PC-3 (cell line): Measurements from ENCODE around the gene VPS37C. TPM values are rescaled to one million over a fixed set of nuclear protein-coding genes. Genes with fewer than 3 reads are reported as not detected.

ENCODE experiments used
- ATAC-seq: fragments of 200-7000 bp; cut with Tn5 transposase; 2 replicates; pipeline ENCODE4 v1.9.1; 2020; ENCODE audit warnings: mild to moderate bottlenecking, moderate library complexity
- BruUV-seq: library from RNA; stranded (reverse); fragments of 400-500 nt; replicated peaks from 2 replicates; lab custom pipeline; 2021; lab: Mats Ljungman, UMichigan
- CTCF ChIA-PET: fragments of 300-600 bp; sonication (Branson Sonifier 250); formaldehyde crosslinking; loops from one replicate; lab custom pipeline; 2022; ENCODE audit warnings: antibody characterized with exemption; lab: Charles Lee
- POLR2A ChIA-PET: fragments of 300-600 bp; sonication (Branson Sonifier 250); formaldehyde crosslinking; loops from one replicate; lab custom pipeline; 2022; ENCODE audit warnings: antibody characterized with exemption; ENCODE audit not compliant: unreplicated experiment; lab: Charles Lee
- DNase-seq: peaks from one replicate; pipeline ENCODE4 v3.0.0-alpha.2; 2015
- H2AFZ ChIP-seq: fragments of 300-600 bp; sonication (generic); 2 replicates; pipeline ENCODE4 v1.6.0; 2016; ENCODE audit warnings: antibody characterized with exemption, low read length
- H3F3A ChIP-seq: fragments of 300-600 bp; sonication (generic); one replicate; pipeline ENCODE4 v1.6.0; 2017; ENCODE audit warnings: antibody characterized with exemption, low read length, control low read depth, mild to moderate bottlenecking; ENCODE audit not compliant: unreplicated experiment
- H3K27ac ChIP-seq: fragments of 300-600 bp; sonication (generic); 2 replicates; pipeline ENCODE4 v1.5.1; 2016; ENCODE audit warnings: mild to moderate bottlenecking, low read length
- H3K27me3 ChIP-seq: fragments of 300-600 bp; sonication (generic); 2 replicates; pipeline ENCODE4 v1.6.1; 2016; ENCODE audit warnings: low read length, mixed read lengths
- H3K36me3 ChIP-seq: fragments of 300-600 bp; sonication (generic); 2 replicates; pipeline ENCODE4 v1.6.1; 2016; ENCODE audit warnings: low read depth, mixed run types, low read length, mixed read lengths
- H3K4me1 ChIP-seq: fragments of 300-600 bp; sonication (generic); 2 replicates; pipeline ENCODE4 v1.5.1; 2016; ENCODE audit warnings: low read length; ENCODE audit not compliant: insufficient read depth
- H3K4me2 ChIP-seq: fragments of 300-600 bp; sonication (generic); 2 replicates; pipeline ENCODE4 v1.6.0; 2016; ENCODE audit warnings: low read length
- H3K4me3 ChIP-seq: fragments of 300-600 bp; sonication (generic); 2 replicates; pipeline ENCODE4 v1.5.1; 2016; ENCODE audit warnings: mild to moderate bottlenecking, low read length, mixed read lengths
- H3K79me2 ChIP-seq: fragments of 300-600 bp; sonication (generic); 2 replicates; pipeline ENCODE4 v1.6.1; 2017; ENCODE audit warnings: low read length, mixed read lengths
- H3K9ac ChIP-seq: fragments of 300-600 bp; sonication (generic); 2 replicates; pipeline ENCODE4 v1.6.0; 2016; ENCODE audit warnings: mild to moderate bottlenecking, low read length
- H3K9me2 ChIP-seq: fragments of 300-600 bp; sonication (generic); replicated peaks from 2 replicates; pipeline ENCODE4 v1.6.1; 2016; ENCODE audit warnings: mixed run types, low read length, mixed read lengths
- H3K9me3 ChIP-seq: fragments of 300-600 bp; sonication (generic); 2 replicates; pipeline ENCODE4 v1.6.1; 2016; ENCODE audit warnings: low read length, mixed read lengths
- H4K20me1 ChIP-seq: fragments of 300-600 bp; sonication (generic); 2 replicates; pipeline ENCODE4 v1.6.1; 2016; ENCODE audit warnings: low read length, mixed read lengths
- EZH2 ChIP-seq: fragments of 300-600 bp; sonication (generic); IDR thresholded peaks from one replicate; pipeline ENCODE4 v1.6.1; 2017; ENCODE audit warnings: antibody characterized with exemption, mild to moderate bottlenecking, low read length; ENCODE audit not compliant: unreplicated experiment
- EZH2phosphoT487 ChIP-seq: fragments of 300-600 bp; sonication (generic); IDR thresholded peaks from 2 replicates; pipeline ENCODE4 v1.6.1; 2018; ENCODE audit warnings: mild to moderate bottlenecking, antibody characterized with exemption, low read length, borderline replicate concordance
- intact Hi-C: fragments of 100-400 bp; cut with micrococcal nuclease; formaldehyde crosslinking; loops from 2 replicates; pipeline ENCODE4 v1.9.0; 2023
- total RNA-seq: library from RNA; depleted of rRNA; stranded (reverse); fragments of >200 nt; gene quantifications from 2 replicates; pipeline ENCODE4 v1.2.3, GENCODE V29; 2014
- TF ChIP-seq, protein P1 (sequence below): fragments of 300-600 bp; sonication (generic); conservative IDR thresholded peaks from 2 replicates; pipeline ENCODE4 v1.5.1; 2017; ENCODE audit warnings: antibody characterized with exemption, low read depth, mild to moderate bottlenecking, low read length

VPS37C gene
- total RNA-seq, 1 experiment from 2014 or later, result 28.9 TPM

GRCh38 chr11:61129639-61130523 lies 31.3 kb downstream of the VPS37C start:
- ChIA-PET POLR2A (no interaction called here), CTCF (interaction anchor here (0.8 to 1.0 kb wide), 4 partner anchors 214 to 354 kb away, joined by 3 to 12 read pairs (median 3); partner anchors contain the start of gene TMEM109)
- intact Hi-C loops, result loop anchor here (1.0 to 5.0 kb wide), 7 partner anchors 31 to 353 kb away; partner anchors contain the start of genes TMEM109 and VPS37C
- BruUV-seq, result no TSS peak
- H3K9me3 ChIP-seq, result no peaks in the 10 kb centered on the region
- DNase-seq (peak; percentile 97), ATAC-seq (peak; percentile 89)
- no peaks in the 10 kb centered on the region for H3F3A ChIP-seq
- no peaks in the 10 kb centered on the region for H4K20me1 ChIP-seq
- peak overlapping the region; percentile 21 for H3K9ac ChIP-seq
- H3K27me3 ChIP-seq, result no peaks in the 10 kb centered on the region
- peak overlapping the region; percentile 75 for H3K4me2 ChIP-seq
- peak overlapping the region; percentile 48 for H3K27ac ChIP-seq
- no peaks in the 10 kb centered on the region for H3K36me3 ChIP-seq
- H3K4me3 ChIP-seq, result peak overlapping the region; percentile 51
- peaks cover 17% of the 10 kb centered on the region for H3K4me1 ChIP-seq
- H3K9me2 ChIP-seq, result no peaks in the 10 kb centered on the region
- H2AFZ ChIP-seq, result peak overlapping the region; percentile 60
- no peaks in the 10 kb centered on the region for H3K79me2 ChIP-seq
- TF ChIP-seq EZH2phosphoT487 (no peak), EZH2 (no peak)
- TF ChIP-seq, protein P1, sequence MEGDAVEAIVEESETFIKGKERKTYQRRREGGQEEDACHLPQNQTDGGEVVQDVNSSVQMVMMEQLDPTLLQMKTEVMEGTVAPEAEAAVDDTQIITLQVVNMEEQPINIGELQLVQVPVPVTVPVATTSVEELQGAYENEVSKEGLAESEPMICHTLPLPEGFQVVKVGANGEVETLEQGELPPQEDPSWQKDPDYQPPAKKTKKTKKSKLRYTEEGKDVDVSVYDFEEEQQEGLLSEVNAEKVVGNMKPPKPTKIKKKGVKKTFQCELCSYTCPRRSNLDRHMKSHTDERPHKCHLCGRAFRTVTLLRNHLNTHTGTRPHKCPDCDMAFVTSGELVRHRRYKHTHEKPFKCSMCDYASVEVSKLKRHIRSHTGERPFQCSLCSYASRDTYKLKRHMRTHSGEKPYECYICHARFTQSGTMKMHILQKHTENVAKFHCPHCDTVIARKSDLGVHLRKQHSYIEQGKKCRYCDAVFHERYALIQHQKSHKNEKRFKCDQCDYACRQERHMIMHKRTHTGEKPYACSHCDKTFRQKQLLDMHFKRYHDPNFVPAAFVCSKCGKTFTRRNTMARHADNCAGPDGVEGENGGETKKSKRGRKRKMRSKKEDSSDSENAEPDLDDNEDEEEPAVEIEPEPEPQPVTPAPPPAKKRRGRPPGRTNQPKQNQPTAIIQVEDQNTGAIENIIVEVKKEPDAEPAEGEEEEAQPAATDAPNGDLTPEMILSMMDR, result peak; percentile 100

DNA sequence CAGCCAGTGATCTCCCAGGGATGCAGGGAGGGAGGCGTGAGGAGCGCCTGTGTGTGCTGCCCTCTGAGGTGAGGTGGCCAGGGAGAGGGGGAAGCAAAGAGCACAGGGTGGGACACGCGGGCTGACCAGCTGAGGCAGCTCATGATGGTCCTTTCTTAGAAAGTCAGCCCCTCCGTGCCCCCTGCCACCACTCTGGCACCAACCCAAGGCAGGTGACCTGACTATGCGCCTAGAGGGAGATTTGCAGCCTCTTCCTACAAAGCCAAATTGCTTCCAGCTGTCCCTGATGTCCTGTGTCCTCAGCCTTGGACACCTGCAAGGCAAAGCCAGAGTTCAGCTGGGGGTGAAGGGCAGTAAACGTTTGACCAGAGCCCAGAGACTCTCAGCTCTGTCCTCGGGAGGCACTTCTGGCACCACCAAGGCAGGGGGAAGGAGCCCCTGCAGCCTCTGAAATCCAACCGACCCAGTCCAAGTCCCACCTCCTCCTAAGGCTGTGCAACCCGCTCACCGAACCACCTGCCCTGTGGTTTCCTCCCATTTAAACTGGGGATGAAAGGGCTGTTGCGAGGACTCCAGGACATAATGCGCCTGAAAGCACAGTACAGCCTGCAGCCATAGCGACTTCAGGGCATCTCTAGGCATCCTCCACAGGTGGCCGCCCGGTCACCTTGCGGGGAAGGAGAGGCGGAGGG lies 32.1 kb downstream of the VPS37C start:
- ChIA-PET CTCF (no interaction called here), POLR2A (no interaction called here)
- Histone ChIP-seq H4K20me1 (no peaks in the 10 kb centered on the region), H3K27me3 (no peaks in the 10 kb centered on the region), H3K36me3 (no peaks in the 10 kb centered on the region), H3K4me1 (peaks cover 24% of the 10 kb centered on the region), H3K9me3 (no peaks in the 10 kb centered on the region), H3K27ac (no peak overlapping the region), H3K9me2 (no peaks in the 10 kb centered on the region), H3K4me2 (peak overlapping the region; percentile 33; the same call in 1 of the 2 replicates), H2AFZ (no peak overlapping the region), H3K9ac (no peak overlapping the region), H3K79me2 (no peaks in the 10 kb centered on the region), H3K4me3 (no peak overlapping the region), H3F3A (no peaks in the 10 kb centered on the region)
- TF ChIP-seq EZH2 (no peak), EZH2phosphoT487 (no peak)
- TF ChIP-seq, protein P1, result no peak
- DNase-seq (no peak), ATAC-seq (no peak)
- BruUV-seq, result no TSS peak
- intact Hi-C loops, result loop anchor here (1.0 kb wide), 2 partner anchors 58 to 159 kb away; no protein-coding TSS in a partner anchor
